SK-MEL-5 (cell line): ENCODE measurements around the gene KAT14. TPM values are rescaled to one million over a fixed set of nuclear protein-coding genes. Genes with fewer than 3 reads are reported as not detected.
A peak's percentile ranks its signal among the peaks of the same experiment; 100 is the strongest.
"Not testable (repeated sequence)": the region's sequence is repeated elsewhere in the genome, so short reads cannot be mapped to it uniquely, and the experiment has no call there.

Source experiments
- DNase-seq: peaks from one replicate; pipeline ENCODE4 v3.0.0-alpha.2; 2016; ENCODE audit warnings: low read depth, low spot score
- in situ Hi-C: cut with HindIII; loops from 2 replicates; pipeline ENCODE4 v1.10.0; 2016; ENCODE audit warnings: low sequenced_read_pairs, high pct_unique_total_duplicates, low pct_unique_long_range_greater_than_20kb
- total RNA-seq: library from RNA; depleted of rRNA; stranded (reverse); fragments of >200 nt; shearing (Covaris generic); gene quantifications from 2 replicates; pipeline ENCODE4 v1.2.3, GENCODE V29; 2014

Gene KAT14
- total RNA-seq, 1 experiment from 2014 or later: 20.7 TPM

DNA sequence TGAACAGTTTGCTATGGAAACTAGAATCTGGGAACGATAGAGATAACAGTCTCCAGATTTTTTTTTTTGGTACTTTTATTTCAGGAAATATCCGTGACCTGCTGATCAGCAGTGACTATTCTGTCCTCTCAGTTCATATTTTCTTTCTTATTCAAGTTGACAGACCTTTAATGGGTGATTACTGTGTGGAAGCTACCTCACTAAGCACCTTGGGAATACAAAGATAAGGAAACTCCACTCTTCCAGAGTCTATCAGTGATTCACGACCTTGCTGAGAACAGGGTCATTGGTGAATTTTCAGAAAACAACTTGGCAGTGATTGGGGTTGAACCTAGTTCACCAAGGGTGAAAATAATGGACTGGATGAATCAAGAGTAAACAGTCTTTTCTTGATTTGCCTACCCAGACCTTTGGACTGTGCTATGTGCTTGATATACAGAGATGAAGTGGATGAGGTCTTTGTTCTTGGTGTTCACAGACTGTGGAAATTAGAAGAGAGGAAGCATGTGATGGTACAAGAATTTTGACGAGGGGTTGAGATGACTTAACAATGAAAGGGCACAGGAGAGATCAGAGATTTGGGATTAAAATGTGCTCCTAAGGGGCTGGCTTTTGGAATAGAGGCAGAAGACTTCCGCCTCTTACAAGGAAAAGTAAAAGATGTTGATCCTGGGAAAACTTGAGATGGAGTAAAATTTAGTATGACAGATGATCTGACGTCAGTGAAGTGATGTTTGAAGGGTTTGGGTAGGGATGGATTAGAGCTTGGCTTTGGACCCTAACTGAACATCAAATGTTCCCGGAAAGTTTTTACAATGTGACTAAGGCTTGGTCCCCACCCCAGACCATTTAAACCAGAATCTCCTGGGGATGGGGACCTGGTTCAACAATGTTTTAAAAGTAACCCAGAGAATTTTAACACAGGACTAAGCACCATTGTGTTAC is 1.2 kb downstream of the KAT14 start:
- DNase-seq: peak; percentile 35
- in situ Hi-C loops: no loop called here

GRCh38 chr20:18139832-18140231 is 2.2 kb downstream of the KAT14 start:
- DNase-seq: no peak
- in situ Hi-C loops: no loop called here

DNA sequence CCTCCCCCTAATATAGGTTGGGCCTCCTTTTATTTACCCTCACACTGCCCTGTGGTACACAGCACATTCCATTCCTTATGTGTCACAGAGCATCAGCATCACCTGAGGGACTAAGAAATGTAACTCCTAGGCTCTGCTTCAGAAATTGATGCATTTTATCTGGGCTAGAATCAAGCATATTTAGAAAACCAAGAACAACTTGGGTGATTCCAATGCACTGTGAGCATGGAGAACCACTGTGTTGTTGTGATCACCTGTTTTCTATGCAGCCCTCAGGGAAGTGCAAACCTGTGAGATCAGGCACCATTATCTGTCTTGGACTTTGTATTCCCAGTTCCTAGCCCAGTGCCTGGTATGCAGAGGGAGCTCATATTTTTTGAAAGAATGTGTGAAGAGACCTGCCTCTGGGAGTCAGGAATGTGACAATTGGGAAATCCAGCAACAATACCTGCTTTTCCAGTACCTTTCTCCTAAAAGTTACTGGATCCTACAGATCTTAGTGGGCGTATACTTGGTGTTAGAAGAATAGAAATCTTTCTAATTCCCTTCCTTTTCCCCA is 7.0 kb downstream of the KAT14 start:
- in situ Hi-C loops: no loop called here

GRCh38 chr20:18154342-18154741 is 16.7 kb downstream of the KAT14 start:
- in situ Hi-C loops: no loop called here
- no peak for DNase-seq

More for the DNA sequence above, 7.0 kb downstream of the KAT14 start:
- DNase-seq: no peak

GRCh38 chr20:18156045-18156444 is 18.4 kb downstream of the KAT14 start:
- in situ Hi-C loops: no loop called here
- no peak for DNase-seq

GRCh38 chr20:18164356-18164755 is 26.7 kb downstream of the KAT14 start:
- no peak for DNase-seq
- in situ Hi-C loops: no loop called here

DNA sequence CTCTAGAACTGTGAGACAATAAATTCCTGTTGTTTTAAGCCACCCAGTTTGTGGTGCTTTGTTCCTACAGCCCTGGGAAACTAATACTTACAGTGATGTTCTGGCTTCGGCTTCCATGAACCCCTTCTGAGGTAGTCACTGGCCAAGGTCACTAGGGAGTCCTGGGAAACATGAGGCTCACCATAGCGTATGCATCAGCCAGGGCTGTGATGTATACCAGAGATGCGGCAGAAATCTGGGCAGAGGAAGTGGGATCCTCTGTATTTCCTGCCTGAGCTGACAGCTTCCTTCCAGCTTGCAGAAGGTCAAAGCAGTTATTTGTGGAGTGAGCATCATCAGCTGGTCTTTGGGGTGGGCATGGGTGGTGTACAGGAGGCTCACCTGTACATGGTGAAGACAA is 27.9 kb downstream of the KAT14 start:
- in situ Hi-C loops: no loop called here

GRCh38 chr20:18166241-18166881 is 28.7 kb downstream of the KAT14 start:
- DNase-seq: no peak

More for the DNA sequence above, 27.9 kb downstream of the KAT14 start:
- no peak for DNase-seq

DNA sequence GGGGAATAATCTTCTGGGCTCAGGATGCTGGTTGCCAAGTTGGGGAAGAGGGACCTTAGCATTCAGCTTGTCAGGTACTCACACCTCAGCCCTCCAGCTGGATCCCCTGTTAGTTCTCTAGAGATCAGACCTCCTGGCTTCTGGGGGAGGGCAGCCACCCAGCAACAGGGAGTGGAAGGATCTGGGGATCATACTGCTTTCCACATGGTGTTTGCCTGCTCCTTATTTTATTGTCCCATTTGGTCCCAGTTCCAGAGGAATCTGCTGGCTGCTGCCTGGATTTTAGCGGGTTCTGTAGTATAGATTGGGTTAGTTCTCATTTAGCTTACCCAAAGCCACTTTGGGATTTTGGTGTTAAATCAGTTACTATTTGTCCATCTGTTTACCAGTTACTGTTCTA is 29.3 kb downstream of the KAT14 start:
- no peak for DNase-seq
- in situ Hi-C loops: no loop called here

More at GRCh38 chr20:18166241-18166881, 28.7 kb downstream of the KAT14 start:
- in situ Hi-C loops: no loop called here

- DNase-seq: no peak
- in situ Hi-C loops: no loop called here
These were observed 34.7 kb downstream of the KAT14 start for GRCh38 chr20:18172379-18172778.

DNA sequence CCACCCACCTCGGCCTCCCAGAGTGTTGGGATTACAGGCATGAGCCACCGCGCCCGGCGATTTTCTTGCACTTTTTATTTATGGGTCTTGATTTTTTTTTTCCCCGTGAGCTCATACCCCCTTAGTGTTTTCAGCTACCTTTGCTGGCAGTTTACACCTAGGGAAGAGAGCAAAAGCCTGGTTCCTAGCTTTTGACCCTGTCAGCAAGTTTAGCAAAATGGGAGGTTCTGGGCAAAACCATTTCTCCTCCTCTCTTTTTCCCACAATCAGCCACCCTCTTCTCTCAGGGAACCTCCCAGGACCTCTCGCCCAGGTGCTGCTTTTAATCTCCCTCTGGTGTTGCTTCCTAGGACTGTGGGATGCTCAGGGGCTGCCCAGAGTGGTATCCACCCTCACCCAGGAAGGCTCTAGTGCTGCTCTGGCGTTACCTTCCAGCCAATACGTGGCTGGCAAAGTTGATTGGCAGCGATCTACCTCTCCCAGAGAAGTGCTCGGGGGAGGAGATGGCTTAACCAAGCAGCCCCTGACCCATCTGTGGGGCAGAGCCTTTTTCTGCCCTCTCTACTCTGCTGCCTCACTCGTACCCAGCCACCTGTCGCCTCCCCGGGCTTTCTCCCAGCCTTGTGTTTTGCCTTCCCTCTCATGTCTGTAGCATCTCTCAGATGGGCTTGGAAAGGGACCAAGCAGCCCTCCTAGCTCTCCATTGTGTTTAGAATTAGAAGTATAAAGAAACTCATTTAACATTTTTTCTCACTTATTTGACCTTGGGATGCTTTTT is 37.4 kb downstream of the KAT14 start:
- in situ Hi-C loops: no loop called here
- DNase-seq: no peak

- in situ Hi-C loops: no loop called here
- DNase-seq: no peak
These were observed 38.7 kb downstream of the KAT14 start for GRCh38 chr20:18176318-18176785.

GRCh38 chr20:18180366-18180765 is 42.7 kb downstream of the KAT14 start:
- DNase-seq, in situ Hi-C loops: not testable (repeated sequence)

DNA sequence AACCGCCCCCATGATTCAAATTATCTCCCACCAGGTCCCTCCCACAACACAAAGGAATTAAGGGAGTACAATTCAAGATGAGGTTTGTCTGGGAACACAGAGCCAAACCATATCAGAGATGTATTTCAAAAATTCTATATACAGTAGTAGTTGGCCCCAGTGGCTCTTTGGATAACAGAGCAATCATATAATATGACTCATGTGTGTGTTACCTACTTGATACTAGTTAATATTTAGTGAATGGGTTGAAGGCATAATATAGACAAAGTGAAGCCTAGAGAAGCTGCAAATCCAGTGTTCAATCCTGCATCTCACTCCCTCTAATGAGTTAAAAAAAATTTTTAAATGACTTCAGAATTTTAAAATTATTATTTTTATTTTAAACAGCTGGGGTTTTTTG is 43.2 kb downstream of the KAT14 start:
- DNase-seq: no peak
- in situ Hi-C loops: no loop called here

GRCh38 chr20:18187020-18187419 is 49.4 kb downstream of the KAT14 start:
- in situ Hi-C loops: no loop called here
- no peak for DNase-seq

DNA sequence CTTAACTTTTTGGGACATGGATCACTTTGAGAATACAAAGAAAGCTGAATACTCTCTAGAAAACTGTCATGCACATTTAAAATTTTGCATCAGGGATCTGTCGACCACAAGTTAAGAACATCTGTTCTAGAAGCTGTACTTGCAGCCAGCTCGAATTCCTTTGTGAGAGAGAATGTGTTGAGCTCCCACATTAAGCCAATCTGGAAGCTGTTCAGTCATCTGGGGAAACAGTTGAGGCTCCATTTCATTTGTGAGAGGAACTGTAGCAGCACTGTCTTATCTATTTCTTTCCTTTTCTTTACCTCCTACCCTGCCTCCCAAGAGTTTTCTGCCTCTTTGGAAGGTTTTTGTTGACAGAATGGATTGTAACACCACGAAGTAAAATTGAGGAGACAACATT is 50.8 kb downstream of the KAT14 start:
- in situ Hi-C loops: no loop called here
- DNase-seq: no peak

DNA sequence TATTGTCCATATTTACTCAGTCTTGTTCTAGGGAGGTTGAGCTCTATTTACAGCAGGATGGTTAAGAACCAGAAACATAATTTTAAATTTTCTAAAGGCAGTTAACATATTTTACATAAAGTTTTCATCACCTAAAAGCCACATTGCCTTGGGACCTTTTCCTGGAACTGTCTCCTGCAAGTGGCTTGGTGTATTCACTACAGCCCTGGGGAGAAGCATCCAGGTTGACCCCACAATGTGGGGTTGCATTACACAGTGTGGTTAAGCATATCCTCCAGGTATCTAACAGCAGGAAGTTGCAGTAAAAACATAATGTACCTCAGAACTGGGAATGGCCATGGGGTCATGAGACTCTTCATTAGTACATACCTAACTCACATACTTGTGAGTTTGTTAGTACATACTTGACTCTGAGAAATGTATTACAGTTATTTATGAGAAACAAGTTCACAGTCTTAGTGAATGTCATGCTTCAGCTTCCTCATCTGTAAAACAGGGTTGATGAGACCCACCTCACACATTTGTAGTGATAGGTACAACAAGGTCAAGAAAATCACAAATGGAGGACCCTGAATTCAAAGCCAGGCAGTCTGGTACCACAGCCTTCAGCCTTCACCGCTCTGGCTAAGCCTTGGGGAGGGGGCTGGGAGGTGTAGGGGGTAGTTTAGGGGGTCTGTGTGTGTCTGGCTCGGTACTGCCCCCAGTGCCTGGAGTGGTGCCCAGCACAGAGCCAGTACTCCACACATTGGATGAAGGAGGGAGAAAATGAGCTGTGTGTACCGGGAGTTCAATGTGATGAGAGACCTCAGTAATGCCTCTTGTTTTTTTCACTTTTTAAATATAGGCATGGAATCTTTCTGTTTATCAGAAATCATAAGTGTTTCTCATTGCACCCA is 52.9 kb downstream of the KAT14 start:
- DNase-seq: no peak
- in situ Hi-C loops: no loop called here
